SK-N-MC (cell line): ENCODE data around the gene BRI3BP.

Experiments
- EZH2 ChIP-seq: fragments of 200-600 bp; sonication (generic); IDR thresholded peaks from one replicate; pipeline ENCODE4 v1.6.1; 2017; ENCODE audit warnings: antibody characterized with exemption
- FOXP2 ChIP-seq: optimal IDR thresholded peaks from 2 replicates; pipeline ENCODE3; 2011; ENCODE audit warnings: mild to moderate bottlenecking, moderate library complexity; ENCODE audit not compliant: insufficient read depth; ENCODE audit errors: extremely low read length, control extremely low read depth
- POLR2AphosphoS5 ChIP-seq: IDR thresholded peaks from 2 replicates; pipeline ENCODE4 v1.6.1; 2012; ENCODE audit warnings: mild to moderate bottlenecking, low read depth, low read length, borderline replicate concordance

GRCh38 chr12:125001636-125002035, 8.2 kb downstream of the BRI3BP start:
- TF ChIP-seq EZH2 (no peak), POLR2AphosphoS5 (no peak), FOXP2 (no peak)
